Measurements from ENCODE around the gene USP13. TPM values are rescaled to one million over a fixed set of nuclear protein-coding genes. Genes with fewer than 3 reads are reported as not detected.
"Not testable (repeated sequence)": the region's sequence is repeated elsewhere in the genome, so short reads cannot be mapped to it uniquely, and the experiment has no call there.

The USP13 gene
- total RNA-seq, 4 donors from 2014 or later, result 2.3 to 8.3 (median 5.8) TPM

- H3K27ac ChIP-seq, result no peak overlapping the region
- H3K36me3 ChIP-seq, result peaks cover 20% of the 10 kb centered on the region
- H3K4me3 ChIP-seq, result no peak overlapping the region
- H3K4me1 ChIP-seq, result no peaks in the 10 kb centered on the region
- TF ChIP-seq CTCF (IDR thresholded peaks at IDR 0.05) (no peak), EP300 (IDR thresholded peaks at IDR 0.05) (no peak), POLR2AphosphoS5 (IDR thresholded peaks at IDR 0.05) (no peak), POLR2A (IDR thresholded peaks at IDR 0.05) (no peak)
- WGBS, result 79% methylated on average over 5 of the region's 5 CpGs
- H3K9me3 ChIP-seq, result no peaks in the 10 kb centered on the region
- no peaks in the 10 kb centered on the region for H3K27me3 ChIP-seq
- DNase-seq (ENCODE audit: low spot score in 2 of 2), result no peak
These were observed 119.5 kb downstream of the USP13 start for GRCh38 chr3:179772297-179772696.

- peaks cover 24% of the 10 kb centered on the region for H3K36me3 ChIP-seq
- no peaks in the 10 kb centered on the region for H3K27me3 ChIP-seq
- no peak for DNase-seq (ENCODE audit: low spot score in 2 of 2)
- no peak overlapping the region for H3K4me3 ChIP-seq
- no peak overlapping the region for H3K27ac ChIP-seq
- H3K9me3 ChIP-seq, result no peaks in the 10 kb centered on the region
- WGBS, result 89% methylated on average over 14 of the region's 28 CpGs
- no peak for TF ChIP-seq POLR2A (IDR thresholded peaks at IDR 0.05)
- no peak for TF ChIP-seq CTCF (IDR thresholded peaks at IDR 0.05)
- TF ChIP-seq EP300 (IDR thresholded peaks at IDR 0.05), result no peak
- no peak for TF ChIP-seq POLR2AphosphoS5 (IDR thresholded peaks at IDR 0.05)
- no peaks in the 10 kb centered on the region for H3K4me1 ChIP-seq
These were observed 122.7 kb downstream of the USP13 start for GRCh38 chr3:179775416-179776122.

GRCh38 chr3:179782841-179783240, 130.0 kb downstream of the USP13 start:
- WGBS, result 99% methylated on average over 5 of the region's 5 CpGs
- not testable (repeated sequence) for H3K27me3 ChIP-seq; H3K9me3 ChIP-seq; H3K4me3 ChIP-seq; H3K4me1 ChIP-seq; H3K27ac ChIP-seq; DNase-seq (ENCODE audit: low spot score in 2 of 2)
- peaks cover 23% of the 10 kb centered on the region for H3K36me3 ChIP-seq

GRCh38 chr3:179788996-179789395, 136.2 kb downstream of the USP13 start:
- 67% methylated on average over 1 of the region's 1 CpG for WGBS
- Histone ChIP-seq H3K4me3 (no peak overlapping the region), H3K9me3 (no peaks in the 10 kb centered on the region), H3K27me3 (no peaks in the 10 kb centered on the region), H3K4me1 (no peaks in the 10 kb centered on the region), H3K27ac (no peak overlapping the region), H3K36me3 (no peaks in the 10 kb centered on the region)
- no peak for DNase-seq (ENCODE audit: low spot score in 2 of 2)
- TF ChIP-seq POLR2A (IDR thresholded peaks at IDR 0.05), result no peak
- TF ChIP-seq CTCF (IDR thresholded peaks at IDR 0.05), result no peak
- TF ChIP-seq EP300 (IDR thresholded peaks at IDR 0.05), result no peak
- no peak for TF ChIP-seq POLR2AphosphoS5 (IDR thresholded peaks at IDR 0.05)

- DNase-seq (ENCODE audit: low spot score in 2 of 2), result no peak
- TF ChIP-seq CTCF (IDR thresholded peaks at IDR 0.05) (no peak), POLR2AphosphoS5 (IDR thresholded peaks at IDR 0.05) (no peak), EP300 (IDR thresholded peaks at IDR 0.05) (no peak), POLR2A (IDR thresholded peaks at IDR 0.05) (no peak)
- 80% methylated on average over 3 of the region's 3 CpGs for WGBS
These were observed 139.0 kb downstream of the USP13 start for GRCh38 chr3:179791793-179792192.

GRCh38 chr3:179794355-179794754, 141.5 kb downstream of the USP13 start:
- H3K9me3 ChIP-seq, result no peaks in the 10 kb centered on the region
- no peak for TF ChIP-seq EP300 (IDR thresholded peaks at IDR 0.05)
- no peak for TF ChIP-seq POLR2A (IDR thresholded peaks at IDR 0.05)
- TF ChIP-seq POLR2AphosphoS5 (IDR thresholded peaks at IDR 0.05), result no peak
- no peak for TF ChIP-seq CTCF (IDR thresholded peaks at IDR 0.05)
- H3K4me3 ChIP-seq, result no peak overlapping the region
- DNase-seq (ENCODE audit: low spot score in 2 of 2), result no peak
- no peaks in the 10 kb centered on the region for H3K4me1 ChIP-seq
- no peaks in the 10 kb centered on the region for H3K27me3 ChIP-seq
- WGBS, result 71% methylated on average over 4 of the region's 4 CpGs
- H3K36me3 ChIP-seq, result no peaks in the 10 kb centered on the region
- H3K27ac ChIP-seq, result no peak overlapping the region

More at GRCh38 chr3:179791793-179792192, 139.0 kb downstream of the USP13 start:
- H3K36me3 ChIP-seq, result no peaks in the 10 kb centered on the region
- H3K4me3 ChIP-seq, result no peak overlapping the region
- H3K27me3 ChIP-seq, result no peaks in the 10 kb centered on the region
- H3K4me1 ChIP-seq, result no peaks in the 10 kb centered on the region
- no peaks in the 10 kb centered on the region for H3K9me3 ChIP-seq
- no peak overlapping the region for H3K27ac ChIP-seq
